ENCODE results near the gene PAX5.

The PAX5 gene

DNA sequence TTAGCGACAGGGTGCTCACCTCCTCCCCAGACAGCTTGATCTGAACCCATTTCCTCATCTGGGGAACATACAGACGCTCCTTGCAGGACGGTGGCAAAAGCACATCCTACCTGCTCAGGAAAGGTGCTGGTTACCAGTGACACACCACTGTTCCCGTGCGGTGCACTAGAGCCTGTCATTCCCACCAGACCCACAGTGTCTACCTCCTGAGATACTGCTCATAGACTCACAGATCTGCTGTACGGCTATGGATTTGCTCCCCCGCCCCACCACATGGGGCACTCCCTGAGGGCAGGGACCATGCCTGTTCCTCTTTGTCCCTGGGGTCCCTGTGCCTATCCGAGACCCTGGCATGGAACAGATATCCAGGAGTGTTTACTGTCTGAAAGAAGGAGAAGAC lies 208.9 kb downstream of the PAX5 start:
- DNase-seq: no peak

DNA sequence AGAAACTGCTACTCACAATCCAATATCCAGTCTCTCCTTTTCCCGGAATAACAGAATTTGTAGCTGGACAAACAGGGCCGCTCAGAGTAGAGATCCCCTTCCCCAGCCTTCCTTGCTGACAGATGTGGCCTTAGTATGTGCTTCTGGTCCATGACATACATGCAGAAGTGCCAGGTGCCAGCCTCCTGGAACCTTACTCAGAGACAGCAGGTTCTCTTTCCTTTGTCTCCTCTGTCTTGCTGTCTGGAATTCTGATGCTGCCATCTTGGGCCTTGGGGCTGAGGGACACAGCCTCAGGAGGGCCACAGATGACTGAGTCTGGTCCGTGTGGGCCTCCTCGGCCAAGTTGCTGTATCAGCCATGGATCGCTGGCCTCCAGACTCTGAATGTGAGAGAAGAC lies 210.1 kb downstream of the PAX5 start:
- DNase-seq: no peak

DNA sequence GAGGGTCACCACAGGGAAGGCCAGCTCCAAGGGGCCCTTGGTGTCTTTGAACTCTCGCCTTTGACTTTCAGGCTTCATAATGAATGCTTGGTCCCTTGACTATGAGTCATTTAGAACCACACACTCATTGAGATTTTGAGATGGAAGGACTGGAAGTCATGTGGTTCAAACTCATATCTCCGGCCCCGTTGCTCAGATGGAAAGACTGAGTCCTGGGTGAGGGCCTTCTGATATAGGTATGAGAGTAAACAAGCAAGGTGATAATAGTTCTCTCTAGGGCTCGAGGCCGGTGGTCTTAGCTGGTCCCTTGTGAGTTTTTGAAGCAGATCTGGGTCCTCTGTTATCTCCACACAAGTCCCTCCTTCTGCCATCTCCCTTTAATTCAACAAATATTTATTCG lies 210.6 kb downstream of the PAX5 start:
- no peak for DNase-seq

DNA sequence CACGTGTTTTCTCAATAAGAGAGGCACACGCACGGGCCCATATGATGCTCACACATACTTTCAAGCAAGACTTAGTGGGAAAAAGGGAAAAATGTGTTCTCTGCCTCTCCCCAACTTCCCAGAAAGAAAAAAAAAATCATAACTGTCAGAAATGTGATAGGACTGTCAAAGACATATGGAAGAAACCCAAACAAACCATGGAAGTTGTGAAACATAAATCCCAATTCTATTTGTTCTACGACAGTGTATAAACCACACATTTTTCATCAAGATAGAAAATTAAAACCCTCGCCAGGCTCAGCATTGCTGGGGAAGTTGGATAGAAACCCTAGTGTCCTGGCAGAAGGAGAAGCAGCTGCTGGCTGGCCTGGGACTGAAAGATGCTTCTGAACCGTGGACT lies 211.9 kb downstream of the PAX5 start:
- DNase-seq: no peak

DNA sequence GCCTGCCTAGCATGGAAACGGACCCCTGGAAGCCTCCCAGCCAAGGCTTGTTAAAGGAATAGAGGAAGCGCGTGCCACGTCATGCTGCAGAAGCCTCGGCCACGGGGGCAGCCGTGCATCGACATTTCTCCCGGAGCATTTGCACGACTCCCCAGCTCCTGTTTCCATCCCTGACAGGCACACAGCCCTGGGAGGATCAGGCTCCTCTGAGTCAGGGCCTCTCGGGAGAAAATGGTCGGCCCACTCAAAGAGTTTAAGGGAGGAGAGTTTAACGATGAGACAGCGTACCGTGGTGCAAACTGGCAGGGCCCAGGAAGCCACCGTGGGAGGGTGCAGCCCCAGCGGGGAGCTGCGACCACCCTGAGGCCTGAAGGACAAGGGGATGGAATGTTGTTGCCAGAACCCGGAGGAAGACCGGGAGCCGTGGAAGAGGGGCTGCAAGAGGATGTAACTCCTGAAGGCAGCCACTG lies 213.6 kb downstream of the PAX5 start:
- DNase-seq: no peak

DNA sequence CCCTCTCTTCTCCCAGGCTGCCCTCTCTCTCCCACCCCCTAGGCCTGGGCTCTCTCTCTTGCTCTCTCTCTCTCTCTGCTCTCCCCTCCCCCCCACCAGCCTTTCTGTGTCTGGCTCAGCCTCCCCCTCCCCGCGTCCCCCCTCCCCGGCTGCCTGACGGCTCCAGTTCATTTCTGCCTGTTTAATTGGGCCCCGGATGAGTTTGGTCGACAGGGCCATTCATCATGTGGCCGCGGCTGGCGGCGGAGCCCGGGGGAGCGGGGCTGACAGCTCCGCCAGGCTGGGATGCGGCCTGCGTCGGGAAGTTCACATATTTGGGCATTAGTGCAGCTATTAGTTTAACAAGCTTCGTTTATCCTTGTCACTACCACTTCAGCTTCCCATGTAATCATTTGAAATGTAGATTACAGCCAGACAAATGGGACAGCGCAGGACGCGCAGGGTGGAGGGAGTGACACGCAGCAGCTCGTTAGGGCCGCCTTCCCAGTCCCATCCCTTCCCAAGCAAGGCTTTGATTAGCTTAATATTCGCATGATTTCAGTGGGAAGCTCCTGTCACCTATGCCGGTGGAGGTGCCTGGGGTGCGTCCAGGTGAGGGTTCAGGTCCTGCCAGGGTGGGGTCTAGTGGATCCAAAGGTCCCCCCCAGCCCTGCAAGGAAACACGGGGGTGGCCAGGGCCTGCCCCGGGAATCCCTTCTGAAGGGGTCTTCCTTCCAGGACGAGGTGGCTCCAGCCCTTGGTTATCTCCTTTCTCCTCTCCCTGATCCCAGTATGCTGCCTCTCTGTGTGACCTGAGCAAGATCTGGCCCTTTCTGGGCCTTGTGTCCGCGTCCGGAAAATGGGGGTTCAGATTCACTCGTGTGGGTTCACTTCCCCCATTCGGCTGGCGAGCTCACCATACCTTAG lies 214.8 kb downstream of the PAX5 start:
- no peak for DNase-seq

DNA sequence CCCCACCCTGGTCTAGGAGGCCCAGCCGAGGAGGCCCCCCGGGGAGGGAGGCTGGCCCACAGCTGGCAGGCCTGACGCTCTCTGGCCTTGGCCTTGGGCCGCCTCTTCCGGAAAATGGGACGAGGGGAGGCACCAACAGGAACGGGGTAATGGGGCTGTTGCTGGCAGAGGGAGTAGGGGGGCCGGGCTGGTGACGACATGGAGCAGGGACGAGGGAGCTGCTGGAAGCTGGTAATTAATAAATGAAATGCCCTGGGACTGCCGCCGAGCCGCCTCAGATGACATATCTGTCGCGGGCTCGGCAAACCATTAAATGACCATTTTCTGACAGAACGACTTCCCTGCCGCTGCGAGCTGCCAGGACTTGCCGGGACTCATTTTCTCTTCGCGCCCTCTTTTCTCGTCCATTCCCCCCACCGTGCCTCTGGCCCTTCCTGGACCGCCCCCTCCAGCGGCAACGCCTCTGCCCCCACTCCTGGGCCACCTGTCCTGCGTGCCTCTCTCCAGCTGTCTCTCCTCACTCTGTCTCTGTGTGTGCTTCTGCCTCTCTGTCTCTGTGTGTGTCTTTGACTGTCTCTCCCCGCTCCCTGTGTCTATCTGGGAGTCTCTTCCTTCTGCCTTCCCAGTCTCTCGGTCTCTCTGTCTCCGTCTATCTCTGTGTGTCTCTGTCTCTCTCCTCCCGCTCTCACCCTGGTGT lies 215.7 kb downstream of the PAX5 start:
- no peak for DNase-seq

DNA sequence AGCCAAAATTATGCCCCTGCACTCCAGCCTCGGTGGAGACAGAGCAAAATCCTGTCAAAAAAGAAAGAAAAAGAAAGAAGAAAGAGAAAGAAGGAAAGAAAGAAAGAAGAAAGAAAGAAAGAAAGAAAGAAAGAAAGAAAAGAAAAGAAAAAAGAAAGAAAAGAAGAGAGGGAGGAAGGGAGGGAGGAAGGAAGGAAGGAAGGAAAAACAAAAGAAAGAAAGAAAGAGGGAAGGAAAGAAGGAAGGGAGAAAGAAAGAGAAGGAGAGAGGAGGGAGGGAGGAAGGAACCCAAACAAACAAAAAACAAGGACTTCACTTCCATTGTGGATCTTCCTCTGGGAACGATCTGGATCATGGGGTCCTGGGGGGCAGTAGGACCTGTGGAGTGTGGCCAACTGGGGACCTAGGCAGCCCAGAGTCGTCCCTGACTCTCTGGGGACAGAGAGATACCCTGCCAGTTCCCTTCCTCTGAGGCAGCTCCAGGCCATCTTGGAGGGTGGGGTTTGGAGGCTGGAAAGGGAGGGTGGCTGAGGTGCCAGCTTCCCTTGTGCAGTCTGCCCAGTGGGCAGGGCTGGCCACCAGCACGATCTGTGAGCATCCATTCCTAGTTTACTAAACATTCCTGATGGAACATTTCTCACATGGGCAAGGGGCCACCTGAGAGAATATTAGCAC lies 216.8 kb downstream of the PAX5 start:
- no peak for DNase-seq

DNA sequence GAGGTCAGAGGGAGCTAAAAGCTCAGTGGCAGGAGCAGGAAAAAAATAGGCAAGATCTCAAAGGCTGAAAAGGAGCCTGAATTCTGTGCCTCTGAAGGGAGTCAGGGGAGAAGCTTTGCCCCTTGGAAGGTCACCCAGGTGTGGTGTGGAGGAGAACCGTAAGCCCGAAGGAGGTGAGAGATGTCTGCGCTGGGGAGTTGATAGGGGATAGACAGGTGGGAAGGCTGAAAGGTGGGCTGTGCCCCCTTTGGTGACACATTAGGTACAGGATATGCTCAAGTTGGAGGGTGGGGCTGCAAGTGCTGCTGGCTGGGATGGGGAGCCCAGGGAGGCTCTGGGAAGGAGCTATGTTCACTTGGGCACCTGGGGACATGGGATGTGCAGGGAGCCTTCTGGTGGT lies 217.7 kb downstream of the PAX5 start:
- no peak for DNase-seq

DNA sequence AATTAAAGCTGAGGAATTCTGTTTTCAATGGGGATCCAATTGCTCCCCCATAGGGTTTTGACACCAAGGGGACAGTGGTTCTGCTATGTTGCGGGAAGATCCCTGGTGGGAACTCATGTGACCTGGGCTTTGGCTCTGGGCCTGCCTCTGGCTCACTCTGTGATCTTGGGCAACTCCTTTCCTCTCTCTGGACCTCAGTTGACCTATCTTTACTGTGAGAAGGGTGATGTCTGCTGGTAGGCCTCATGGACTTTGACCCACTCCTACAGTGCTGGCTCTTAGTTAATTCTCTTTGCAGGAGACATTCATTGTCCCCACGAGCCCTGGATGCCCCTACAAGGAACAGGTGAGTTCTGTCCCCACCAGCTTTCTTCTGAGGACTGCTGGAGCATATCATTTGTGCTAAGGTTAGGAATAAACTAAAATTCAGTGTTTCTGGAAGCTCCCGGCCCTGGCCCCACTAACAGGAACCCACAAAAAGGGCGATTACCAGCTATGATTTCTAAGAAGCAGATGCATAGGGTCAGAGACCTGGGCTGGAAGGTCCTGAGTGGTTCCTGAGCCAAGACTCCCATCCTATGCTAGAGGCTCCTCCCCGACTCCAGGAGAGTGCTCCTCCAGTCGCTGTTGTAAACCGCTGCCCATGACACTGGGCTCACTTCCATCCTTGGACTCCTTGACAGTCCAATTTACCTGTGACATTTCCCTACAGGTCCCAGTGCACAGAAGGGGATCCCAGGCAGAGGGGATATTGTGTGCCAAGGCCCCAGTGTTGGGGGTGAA lies 218.3 kb downstream of the PAX5 start:
- DNase-seq: no peak

DNA sequence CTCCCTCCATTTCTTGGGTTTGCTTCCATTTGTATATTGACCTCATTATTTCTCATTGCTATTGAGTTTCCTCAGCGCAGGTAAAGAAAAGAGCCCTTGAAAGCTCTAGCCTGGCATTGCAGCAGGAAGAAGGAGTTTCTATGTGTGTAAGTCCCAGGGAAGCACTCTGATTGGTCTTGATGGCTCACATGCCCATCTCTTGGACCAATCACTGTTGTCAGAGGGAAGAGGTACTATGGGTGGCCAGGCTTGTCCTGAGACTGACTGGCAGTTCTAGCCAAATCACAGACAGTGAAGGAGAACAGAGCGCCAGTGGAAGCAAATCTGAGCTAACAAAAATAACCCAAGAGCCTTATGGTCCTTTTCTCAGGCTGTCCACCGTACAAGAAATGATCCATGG lies 219.0 kb downstream of the PAX5 start:
- no peak for DNase-seq

DNA sequence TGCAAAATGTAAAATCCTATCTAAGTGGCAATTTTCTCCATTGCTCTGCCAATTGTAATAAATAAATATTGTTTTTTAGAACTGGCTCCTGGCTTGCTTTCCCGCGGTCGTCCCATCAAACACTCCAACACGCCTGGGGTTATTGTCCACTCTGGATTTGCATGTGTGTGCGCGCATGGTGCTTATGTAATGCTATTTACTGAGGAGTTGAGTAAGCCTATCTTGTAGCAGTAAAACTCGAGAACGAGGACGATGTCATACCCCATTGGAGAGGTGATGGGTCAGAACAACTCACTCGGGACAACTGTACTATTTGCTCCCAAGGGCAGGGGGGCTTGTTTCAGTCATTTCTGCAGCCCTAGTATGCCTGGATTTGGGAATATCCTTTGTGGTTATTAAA lies 220.9 kb downstream of the PAX5 start:
- no peak for DNase-seq

DNA sequence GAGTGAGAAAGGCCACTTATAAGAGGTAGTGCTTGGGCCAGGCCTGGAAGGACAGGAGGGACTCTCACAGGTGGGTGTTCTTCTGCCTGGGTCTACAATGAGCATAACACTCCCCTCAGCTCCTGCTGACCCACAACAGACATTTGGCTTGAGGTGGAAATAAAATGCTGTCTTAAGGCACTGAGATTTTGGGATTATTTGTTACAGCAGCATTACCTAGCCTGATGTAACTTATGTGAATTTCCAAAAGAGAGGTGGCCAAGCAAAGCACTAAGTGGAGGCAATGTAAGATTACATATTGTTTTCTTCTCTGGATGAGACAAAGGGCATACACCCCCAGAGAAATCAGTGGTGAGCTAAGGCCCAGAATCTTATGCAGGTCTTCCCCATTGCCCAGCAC lies 221.5 kb downstream of the PAX5 start:
- DNase-seq: no peak

DNA sequence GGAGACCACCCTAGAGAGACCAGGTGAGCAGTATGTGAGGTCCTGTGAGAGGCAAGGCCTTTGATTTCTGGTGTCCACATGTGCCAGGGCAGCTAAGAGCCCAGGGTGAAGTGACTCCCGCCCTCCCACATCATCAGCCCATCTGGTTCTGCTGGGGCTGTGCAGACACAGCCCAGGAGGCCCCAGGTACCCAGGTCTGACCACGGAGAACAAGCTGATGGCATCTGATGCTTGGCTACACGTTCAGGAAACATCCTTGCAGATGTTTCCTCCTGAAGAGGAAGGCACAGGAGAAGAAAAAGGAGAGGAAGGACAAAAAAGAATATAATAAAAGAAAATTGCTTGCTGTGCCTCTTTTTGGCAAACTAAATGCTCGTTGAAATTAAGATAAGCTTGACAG lies 225.8 kb downstream of the PAX5 start:
- DNase-seq: no peak

DNA sequence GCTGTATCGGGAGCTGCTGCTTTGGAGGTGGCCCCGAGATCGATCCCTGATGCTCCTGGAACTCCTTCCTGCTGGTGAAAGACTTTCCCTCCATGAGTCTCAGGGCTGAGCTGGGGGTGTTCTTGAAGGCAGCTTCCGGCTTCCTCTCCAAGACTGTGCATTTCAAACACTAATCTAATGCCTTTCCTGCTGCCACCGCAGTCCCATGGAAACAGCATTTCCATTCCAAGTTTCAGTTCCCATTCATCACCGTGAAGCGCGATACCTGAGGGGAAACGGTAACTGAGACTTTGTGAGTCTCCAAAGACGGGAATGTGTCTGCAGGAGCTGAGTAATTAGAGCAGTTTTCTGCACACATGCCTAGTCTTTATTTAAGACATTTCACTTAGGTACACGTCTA lies 230.1 kb downstream of the PAX5 start:
- no peak for DNase-seq

DNA sequence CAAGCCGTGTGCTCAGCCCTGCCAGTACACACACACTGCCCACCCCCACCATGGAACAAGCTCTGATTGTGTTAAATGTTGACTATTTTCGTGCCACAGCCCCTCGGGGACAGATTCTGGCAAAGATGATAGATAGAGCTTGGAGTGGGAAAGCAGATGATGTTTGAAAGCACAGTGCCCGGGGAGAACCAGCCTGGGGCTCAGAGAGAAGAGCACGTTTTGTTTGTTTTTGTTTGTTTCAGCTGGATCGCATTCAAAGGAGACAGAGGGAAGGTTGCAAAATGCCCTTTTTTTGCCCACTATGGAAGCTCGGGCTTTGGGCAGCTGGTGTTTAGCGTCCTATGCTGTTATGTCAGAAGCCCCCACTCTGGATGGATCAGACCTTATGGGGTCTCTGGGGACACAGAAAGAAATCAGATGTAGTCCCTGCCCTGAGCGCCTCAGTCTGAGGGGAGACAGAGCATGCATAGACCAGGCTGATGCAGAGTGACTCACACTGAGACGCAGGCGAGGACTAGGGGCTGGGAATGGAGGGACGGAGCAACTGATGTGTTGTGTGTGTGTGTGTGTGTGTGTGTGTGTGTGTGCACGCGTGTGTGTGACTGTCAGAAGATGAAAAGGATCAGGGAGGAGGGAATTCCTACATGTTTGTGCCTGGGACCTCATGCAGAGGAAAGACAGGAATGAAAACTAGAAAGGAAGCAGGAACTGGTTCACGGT lies 231.7 kb downstream of the PAX5 start:
- no peak for DNase-seq

DNA sequence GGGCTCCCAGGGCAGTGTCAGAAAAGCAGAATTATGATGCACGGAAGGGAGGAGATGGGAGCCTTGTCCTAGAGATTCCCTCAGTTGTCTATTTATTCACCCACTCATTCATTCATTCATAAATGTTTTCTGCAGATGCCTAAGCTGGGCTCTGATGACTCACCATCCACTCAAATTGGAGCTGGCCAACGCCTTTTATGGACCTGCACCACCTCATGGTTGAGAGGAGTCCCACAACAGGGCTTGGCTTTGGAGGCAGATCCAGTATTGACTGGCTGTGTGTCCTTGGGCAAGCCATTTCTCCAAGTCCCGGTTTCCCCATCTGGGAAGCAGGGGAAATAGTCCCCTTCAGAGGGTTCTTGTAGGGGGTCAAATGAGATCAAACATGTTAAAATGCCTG lies 233.6 kb downstream of the PAX5 start:
- no peak for DNase-seq

DNA sequence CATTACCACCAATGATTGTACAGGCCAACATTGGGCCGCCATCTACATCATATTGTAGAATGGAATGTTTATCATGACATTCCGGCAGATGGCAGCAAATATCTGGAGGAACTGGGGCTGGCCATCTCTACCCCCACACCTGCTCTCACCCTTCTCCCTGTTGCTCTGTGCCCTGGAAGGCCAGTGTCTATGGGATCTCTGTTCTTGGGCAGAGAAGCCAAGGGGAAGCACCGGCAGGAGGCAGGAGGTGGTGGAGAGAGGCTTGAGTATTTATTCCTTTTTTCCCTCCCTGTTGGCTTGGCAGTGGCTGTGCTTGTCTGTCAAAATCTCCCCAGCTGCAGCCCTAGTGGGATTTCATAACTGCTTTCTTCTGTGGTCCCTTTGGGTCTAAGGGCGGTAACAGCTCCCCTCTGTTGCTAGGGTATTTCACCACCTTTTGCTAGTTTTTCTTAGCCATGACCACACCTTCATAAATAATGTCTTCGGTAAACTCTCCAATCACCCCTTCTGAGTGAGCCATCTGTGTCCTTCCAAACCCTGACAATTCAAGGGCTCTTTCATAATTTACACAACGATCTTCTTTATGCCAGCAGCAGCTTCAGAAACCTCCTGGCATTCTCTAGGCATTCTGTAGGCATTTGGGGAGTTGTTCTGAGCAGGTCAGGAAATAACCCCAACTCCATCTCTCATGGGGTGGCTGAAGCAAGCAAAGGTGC lies 235.6 kb downstream of the PAX5 start:
- no peak for DNase-seq

DNA sequence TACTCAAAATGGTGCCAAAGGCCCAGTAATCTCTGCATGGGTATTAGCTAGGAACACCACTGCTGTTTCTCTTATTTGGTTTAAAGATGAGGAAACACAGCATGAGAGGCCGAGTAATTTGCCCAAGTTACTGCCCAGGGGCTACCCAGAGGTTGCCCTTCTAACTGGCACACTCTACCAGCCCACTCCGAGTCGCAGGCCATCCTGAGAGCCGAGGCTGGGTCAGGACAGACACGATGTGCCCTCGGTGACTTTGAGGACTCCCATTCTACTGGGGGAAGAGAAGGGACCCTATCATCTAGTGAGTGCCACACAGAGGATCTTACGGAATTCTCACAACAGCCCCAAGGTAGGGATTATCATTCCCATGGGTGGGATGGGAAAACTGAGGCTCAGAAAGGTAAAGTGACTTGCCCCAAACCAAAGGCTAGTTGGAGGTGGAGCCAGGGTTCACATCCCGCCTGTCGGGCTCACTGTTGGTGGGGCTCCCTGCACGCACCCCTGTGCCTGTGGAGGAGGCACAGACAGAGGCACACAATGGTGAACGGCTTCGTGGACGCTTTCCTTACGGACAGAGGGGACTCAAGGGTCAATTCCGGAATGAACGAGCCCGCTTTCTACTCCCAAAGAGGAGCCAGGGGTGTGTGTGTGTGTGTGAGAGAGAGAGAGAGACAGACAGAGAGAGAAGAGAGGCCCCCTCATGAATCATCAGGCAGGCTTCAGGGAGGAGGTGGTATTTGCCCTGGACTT lies 236.4 kb downstream of the PAX5 start:
- no peak for DNase-seq

DNA sequence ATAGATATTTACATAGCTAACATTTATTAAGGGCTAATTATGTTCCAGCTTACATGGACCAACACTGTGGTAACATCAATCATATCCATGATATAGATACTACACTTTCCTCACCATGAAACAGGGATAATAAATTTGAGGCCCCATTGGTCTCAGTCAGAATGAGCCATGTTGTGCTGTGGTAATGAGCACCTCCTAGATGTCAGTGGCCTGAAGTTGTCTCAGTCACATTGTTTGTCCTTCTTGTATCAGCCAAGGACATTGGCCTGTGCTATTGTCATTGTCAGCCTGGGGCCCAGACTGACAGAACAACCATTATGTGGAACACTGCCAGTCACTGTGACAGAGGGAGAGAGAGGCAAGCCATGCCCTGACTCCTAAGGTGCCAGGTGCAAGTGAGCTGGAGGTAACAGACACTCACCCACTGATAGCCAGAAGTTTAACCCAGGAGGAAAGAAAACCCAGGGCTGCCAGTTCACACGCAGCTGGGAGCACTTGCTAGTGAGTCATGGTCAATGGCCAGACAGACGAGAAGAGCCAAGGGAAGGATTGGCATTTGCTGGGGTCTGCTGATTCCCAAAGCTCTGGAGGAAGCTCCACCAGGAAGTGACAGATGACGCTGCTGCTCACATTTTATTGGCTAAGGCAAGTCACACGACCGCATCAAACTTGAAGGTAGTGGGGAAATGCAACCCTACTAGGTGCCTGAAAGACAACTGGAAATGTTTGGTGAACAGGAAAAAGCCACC lies 237.2 kb downstream of the PAX5 start:
- no peak for DNase-seq
